GM18951 (cell line): ENCODE measurements around the gene ALDH18A1.

ENCODE experiments used
- POLR2A ChIP-seq: IDR thresholded peaks from 4 replicates; pipeline ENCODE4 v1.6.1; 2011; ENCODE audit warnings: mild to moderate bottlenecking; ENCODE audit not compliant: insufficient read length, insufficient read depth; ENCODE audit errors: extremely low read depth
- in situ Hi-C: fragments of 300-500 bp; cut with MboI; formaldehyde crosslinking; loops from one replicate; pipeline ENCODE4 v1.12.0; 2022; ENCODE audit warnings: low sequenced_read_pairs, mixed read lengths, inconsistent platforms; ENCODE audit not compliant: unreplicated experiment

ALDH18A1 gene

GRCh38 chr10:95597788-95598187 lies 58.7 kb downstream of the ALDH18A1 start:
- in situ Hi-C loops, result no loop called here
- no peak for TF ChIP-seq POLR2A

GRCh38 chr10:95588025-95588424 lies 68.5 kb downstream of the ALDH18A1 start:
- TF ChIP-seq POLR2A, result no peak
- in situ Hi-C loops, result no loop called here

GRCh38 chr10:95579835-95580535 lies 76.5 kb downstream of the ALDH18A1 start:
- in situ Hi-C loops, result no loop called here

GRCh38 chr10:95579292-95579691 lies 77.2 kb downstream of the ALDH18A1 start:
- in situ Hi-C loops, result no loop called here
- no peak for TF ChIP-seq POLR2A

More at GRCh38 chr10:95579835-95580535, 76.5 kb downstream of the ALDH18A1 start:
- no peak for TF ChIP-seq POLR2A

- in situ Hi-C loops, result no loop called here
- no peak for TF ChIP-seq POLR2A
Observed at GRCh38 chr10:95578619-95579018, 77.9 kb downstream of the ALDH18A1 start.

GRCh38 chr10:95574649-95575365 lies 81.7 kb downstream of the ALDH18A1 start:
- TF ChIP-seq POLR2A, result no peak
- in situ Hi-C loops, result no loop called here

- in situ Hi-C loops, result no loop called here
Observed at GRCh38 chr10:95573964-95574604, 82.4 kb downstream of the ALDH18A1 start.

GRCh38 chr10:95573527-95573926 lies 83.0 kb downstream of the ALDH18A1 start:
- TF ChIP-seq POLR2A, result no peak
- in situ Hi-C loops, result no loop called here

More at GRCh38 chr10:95573964-95574604, 82.4 kb downstream of the ALDH18A1 start:
- TF ChIP-seq POLR2A, result no peak

- in situ Hi-C loops, result no loop called here
- no peak for TF ChIP-seq POLR2A
Observed at GRCh38 chr10:95572131-95572820, 84.2 kb downstream of the ALDH18A1 start.

GRCh38 chr10:95571390-95571789 lies 85.1 kb downstream of the ALDH18A1 start:
- in situ Hi-C loops, result no loop called here
- no peak for TF ChIP-seq POLR2A

GRCh38 chr10:95569368-95569767 lies 87.1 kb downstream of the ALDH18A1 start:
- TF ChIP-seq POLR2A, result no peak
- in situ Hi-C loops, result no loop called here

- no peak for TF ChIP-seq POLR2A
- in situ Hi-C loops, result no loop called here
Observed at GRCh38 chr10:95567903-95568630, 88.4 kb downstream of the ALDH18A1 start.
